Fibroblast of skin of right biceps (primary cell): ENCODE results near the gene SLC2A9.
"Not testable (repeated sequence)": the region's sequence is repeated elsewhere in the genome, so short reads cannot be mapped to it uniquely, and the experiment has no call there.

ENCODE experiments used
- DNase-seq: peaks from one replicate; pipeline ENCODE4 v3.0.0-alpha.2; 2013

SLC2A9 gene

GRCh38 chr4:9808077-9808476 lies 213.2 kb downstream of the SLC2A9 start:
- no peak for DNase-seq

- no peak for DNase-seq
Observed at GRCh38 chr4:9804918-9805317, 216.4 kb downstream of the SLC2A9 start.

- DNase-seq = no peak
Observed at GRCh38 chr4:9800848-9801247, 220.4 kb downstream of the SLC2A9 start.

- DNase-seq = peak; percentile 3
Observed at GRCh38 chr4:9796641-9797040, 224.7 kb downstream of the SLC2A9 start.

GRCh38 chr4:9792381-9792780 lies 228.9 kb downstream of the SLC2A9 start:
- no peak for DNase-seq

- DNase-seq = not testable (repeated sequence)
Observed at GRCh38 chr4:9785891-9786290, 235.4 kb downstream of the SLC2A9 start.

- DNase-seq = no peak
Observed at GRCh38 chr4:9782136-9782436, 239.2 kb downstream of the SLC2A9 start.

GRCh38 chr4:9781343-9782135 lies 239.8 kb downstream of the SLC2A9 start, which contains the start of gene DRD5:
Gene DRD5 (plus strand): TSS chr4:9781634. CDS start chr4:9782030, 396 bp downstream.
- no peak for DNase-seq
